HG03520 (cell line): ENCODE measurements around the gene NBPF1.
"Not testable (repeated sequence)": the region's sequence is repeated elsewhere in the genome, so short reads cannot be mapped to it uniquely, and the experiment has no call there.

ENCODE experiments used
- ATAC-seq: cut with Tn5 transposase; IDR thresholded peaks from one replicate; pipeline ENCODE4 v1.9.1; 2021; ENCODE audit warnings: mild to moderate bottlenecking, moderate library complexity; ENCODE audit not compliant: unreplicated experiment

NBPF1 gene

DNA sequence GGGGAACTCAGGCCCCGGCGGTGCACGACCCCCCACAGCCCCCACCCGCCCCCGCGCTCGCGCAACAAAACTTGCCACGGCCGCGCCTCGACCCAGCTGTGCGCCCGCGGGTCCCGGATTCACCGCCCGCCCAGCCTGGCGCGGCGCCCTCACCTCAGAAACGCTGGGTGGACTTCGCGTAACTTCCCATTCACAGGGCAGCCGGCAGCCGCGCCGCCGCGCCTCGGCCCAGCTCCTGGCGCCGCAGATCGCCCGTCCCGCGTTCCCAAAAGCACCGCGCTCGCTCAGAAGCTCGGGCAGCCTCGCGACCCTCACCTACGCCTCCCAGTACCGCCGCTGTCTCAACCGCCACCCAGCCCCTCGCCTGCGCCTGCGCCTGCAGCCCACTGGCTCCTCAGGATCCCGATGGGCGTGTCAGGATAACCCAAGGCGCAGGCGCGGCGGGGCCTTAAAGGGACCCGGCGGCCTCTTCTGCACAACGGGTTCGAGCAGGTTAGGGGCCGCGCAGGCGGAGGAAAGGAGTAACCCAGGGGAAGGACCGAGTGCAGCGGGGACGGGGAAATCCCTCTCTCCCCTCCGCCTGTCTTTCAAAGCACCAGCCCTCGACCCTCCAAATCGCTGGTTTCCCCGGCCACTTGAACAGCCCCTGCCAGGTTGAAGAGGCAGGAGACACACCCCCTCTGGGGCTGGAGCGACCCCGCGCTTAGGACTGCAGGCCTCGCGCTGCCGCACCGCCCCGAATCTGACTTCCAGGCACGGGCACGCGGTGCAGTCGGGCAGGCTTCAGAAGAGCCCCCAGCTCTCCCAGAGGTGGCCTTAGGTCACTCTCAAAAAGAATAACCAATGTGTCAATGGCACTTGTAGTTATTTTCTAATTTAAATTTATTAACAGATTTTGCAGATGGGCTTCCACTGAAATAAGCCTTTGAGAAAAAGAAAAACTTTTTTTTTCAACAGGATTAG is at the start of gene NBPF1:
Gene NBPF1, minus strand, starts transcription at position 380 of the 963 bp plus-strand sequence.
- peak; percentile 74 for ATAC-seq

DNA sequence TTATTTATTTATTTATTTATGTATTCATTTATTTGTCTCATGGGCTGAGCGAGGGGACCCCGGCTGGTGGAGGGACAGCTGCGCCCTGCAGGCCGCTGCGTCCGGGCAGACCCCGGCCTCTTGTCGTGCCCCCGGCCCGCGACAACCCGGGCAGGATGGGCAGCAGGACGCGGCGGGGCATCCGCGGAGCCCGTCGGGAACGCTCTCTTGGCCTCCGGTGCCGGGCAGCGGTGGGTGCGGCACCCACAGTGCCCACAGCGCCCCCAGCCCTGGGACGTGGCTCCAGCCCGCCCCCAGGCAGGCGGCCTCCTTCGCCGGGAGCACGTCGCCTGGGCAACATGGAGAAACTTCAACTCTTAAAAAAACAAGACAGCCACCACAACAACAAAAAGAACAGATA is 44.9 kb upstream of the NBPF1 start:
- ATAC-seq: not testable (repeated sequence)

DNA sequence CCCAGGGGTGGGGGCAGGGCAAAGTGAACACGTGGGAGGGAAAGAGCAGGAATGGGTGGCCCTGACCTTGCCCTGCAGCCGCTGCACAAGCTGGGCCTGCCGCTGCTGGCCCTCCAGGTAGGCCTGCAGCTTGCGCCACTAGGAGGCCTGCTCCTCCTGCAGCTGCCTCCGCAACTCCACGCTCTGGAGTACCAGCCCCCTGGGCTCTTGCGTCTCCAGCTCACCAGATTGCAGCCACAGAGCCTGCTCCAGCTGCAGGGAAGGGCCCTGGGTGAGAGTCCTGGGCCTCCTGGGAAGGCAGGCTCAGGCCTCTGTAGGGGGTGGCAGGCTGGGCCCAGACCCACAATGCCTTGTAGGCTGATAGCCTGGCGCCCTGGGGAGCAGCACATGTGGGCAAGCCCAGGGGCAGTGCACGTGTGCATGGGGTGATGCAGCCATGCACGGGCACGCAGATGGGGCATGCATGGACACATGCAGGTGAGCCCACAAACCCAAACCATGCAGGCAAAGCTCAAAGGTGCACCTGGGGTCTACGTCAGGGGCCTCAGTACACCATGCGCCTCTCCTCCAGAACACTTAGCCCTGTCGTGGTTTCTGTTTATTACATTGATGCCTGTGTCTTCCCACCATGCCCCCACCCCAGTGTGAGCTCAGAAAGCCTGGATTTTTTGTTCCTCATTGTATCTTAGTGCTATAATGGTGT is 43.8 kb upstream of the NBPF1 start:
- ATAC-seq: not testable (repeated sequence)

DNA sequence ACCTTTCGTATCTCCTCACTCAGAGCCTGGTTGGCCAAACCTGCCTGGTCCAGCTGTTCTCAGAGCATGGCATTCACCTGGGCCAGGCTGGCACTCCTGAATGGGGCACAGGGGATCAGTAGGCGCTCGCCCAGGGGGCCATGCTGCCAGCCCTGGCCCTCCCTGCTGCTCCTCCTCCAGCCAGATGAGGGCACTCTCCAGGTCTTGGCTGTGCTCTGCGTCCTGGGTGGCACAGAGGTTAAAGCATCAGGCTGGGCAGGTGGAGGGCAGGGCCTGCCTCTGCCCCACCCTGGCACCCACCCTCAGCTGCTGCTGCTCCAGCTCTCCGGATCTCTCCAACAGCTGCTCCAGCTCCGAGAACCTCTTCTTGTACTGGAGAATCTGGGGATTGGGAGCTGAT is 43.2 kb upstream of the NBPF1 start:
- not testable (repeated sequence) for ATAC-seq

DNA sequence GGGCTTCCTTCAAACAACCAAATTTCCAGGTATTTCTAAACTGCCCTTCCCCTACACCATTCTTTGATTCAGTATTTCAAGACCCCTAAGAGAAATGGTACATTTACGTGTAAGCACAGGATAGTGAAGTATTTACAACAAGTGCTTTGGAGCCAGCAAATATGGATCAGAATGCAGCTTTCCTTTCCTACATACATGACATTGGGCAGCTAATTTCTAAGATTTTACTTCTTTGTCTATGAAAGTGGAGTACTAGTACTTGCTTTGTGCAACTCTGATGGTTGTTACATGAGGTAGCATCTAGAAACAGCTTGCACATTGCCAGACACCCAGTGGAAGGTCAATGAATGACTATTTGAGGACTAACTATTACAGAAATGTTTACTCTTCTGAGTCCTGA is 38.2 kb upstream of the NBPF1 start:
- not testable (repeated sequence) for ATAC-seq

DNA sequence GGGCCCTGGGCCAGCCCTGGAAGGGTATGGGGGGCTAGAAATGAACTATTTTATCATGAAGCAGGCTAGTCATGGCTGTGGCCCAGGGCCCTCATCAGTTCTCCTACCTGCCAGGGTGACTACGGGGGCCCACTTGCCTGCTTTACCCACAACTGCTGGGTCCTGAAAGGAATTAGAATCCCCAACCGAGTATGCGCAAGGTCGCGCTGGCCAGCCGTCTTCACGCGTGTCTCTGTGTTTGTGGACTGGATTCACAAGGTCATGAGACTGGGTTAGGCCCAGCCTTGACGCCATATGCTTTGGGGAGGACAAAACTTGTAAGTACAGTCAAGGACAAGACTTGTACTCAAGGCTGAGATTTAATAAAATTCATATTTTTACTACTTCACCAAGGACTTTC is 36.6 kb upstream of the NBPF1 start:
- not testable (repeated sequence) for ATAC-seq

DNA sequence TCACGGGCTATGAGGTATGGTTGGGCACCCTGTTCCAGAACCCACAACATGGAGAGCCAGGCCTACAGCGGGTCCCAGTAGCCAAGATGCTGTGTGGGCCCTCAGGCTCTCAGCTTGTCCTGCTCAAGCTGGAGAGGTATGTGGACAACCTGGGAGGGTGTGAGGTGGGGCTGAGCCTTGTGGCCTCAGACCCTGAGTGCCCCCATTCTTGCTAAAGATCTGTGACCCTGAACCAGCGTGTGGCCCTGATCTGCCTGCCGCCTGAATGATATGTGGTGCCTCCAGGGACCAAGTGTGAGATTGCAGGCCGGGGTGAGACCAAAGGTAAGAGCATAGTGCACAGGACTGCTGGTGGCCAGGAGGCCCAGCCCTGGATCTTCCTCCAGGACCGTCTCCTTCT is 36.0 kb upstream of the NBPF1 start:
- ATAC-seq: not testable (repeated sequence)

DNA sequence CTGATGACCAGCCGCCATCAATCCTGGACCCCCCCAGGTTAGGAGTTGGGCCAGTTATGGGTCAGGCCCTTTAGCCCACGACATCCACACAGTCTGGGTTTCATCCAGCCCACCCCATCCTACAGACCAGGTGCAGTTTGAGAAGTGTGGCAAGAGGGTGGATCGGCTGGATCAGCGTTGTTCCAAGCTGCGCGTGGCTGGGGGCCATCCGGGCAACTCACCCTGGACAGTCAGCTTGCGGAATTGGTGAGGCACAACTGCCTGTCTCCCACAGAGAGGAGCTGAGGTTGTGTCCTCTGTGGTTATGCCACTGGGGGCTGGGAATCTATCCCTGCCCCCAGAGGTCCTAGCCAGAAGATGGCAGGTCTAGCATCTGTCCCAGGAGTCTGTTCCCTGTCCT is 35.4 kb upstream of the NBPF1 start:
- not testable (repeated sequence) for ATAC-seq

DNA sequence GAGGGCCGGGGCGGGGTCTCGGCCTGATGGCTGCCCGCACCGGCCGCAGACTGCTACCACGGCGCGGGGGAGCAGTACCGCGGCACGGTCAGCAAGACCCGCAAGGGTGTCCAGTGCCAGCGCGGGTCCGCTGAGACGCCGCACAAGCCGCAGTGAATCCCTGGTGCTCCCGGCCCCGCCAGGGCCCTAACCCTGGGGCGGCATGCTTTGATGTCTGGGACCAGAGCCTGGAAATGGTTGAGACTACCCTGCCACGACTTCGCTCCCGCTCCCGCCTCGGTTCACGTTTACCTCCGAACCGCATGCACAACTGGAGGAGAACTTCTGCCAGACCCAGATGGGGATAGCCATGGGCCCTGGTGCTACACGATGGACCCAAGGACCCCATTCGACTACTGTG is 34.9 kb upstream of the NBPF1 start:
- not testable (repeated sequence) for ATAC-seq

DNA sequence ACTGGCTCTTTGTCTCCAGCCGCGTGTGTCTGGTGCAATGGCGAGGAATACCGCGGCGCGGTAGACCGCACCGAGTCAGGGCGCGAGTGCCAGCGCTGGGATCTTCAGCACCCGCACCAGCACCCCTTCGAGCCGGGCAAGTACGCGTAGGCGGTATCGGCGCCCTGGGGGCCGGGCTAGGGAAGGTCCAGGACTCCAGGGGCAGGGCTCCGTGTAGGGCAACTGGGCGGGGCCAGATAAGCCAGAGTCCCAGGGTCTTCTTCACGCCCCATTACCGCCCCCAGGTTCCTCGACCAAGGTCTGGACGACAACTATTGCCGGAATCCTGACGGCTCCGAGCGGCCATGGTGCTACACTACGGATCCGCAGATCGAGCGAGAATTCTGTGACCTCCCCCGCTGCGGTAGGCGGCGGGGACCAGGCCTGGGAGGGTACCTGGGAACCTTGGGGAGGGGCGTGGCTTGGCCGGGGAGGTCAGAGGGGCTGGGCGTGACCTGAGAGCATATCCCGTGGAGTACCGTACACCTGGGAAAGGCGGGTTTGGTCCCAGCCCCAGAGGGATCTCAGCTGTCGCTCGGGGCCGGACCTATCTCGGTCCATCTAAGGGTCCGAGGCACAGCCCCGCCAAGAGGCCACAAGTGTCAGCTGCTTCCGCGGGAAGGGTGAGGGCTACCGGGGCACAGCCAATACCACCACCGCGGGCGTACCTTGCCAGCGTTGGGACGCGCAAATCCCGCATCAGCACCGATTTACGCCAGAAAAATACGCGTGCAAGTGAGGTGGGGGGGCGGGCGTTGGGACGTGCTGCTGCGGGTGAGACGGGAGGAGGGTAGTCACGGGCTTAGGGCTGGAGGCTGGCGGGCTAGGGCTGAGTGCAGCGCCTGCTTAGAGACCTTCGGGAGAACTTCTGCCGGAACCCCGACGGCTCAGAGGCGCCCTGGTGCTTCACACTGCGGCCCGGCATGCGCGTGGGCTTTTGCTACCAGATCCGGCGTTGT is 34.1 kb upstream of the NBPF1 start:
- not testable (repeated sequence) for ATAC-seq

DNA sequence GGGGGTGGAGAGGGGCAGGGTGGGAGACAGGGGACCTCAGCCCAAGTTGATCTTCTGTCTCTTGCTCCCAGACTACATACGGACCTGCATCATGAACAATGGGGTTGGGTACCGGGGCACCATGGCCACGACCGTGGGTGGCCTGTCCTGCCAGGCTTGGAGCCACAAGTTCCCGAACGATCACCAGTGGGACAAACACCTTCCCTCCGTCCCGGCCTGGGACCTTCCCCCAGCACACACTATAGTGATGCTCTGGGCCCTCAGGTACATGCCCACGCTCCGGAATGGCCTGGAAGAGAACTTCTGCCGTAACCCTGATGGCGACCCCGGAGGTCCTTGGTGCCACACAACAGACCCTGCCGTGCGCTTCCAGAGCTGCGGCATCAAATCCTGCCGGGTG is 33.4 kb upstream of the NBPF1 start:
- ATAC-seq: not testable (repeated sequence)

DNA sequence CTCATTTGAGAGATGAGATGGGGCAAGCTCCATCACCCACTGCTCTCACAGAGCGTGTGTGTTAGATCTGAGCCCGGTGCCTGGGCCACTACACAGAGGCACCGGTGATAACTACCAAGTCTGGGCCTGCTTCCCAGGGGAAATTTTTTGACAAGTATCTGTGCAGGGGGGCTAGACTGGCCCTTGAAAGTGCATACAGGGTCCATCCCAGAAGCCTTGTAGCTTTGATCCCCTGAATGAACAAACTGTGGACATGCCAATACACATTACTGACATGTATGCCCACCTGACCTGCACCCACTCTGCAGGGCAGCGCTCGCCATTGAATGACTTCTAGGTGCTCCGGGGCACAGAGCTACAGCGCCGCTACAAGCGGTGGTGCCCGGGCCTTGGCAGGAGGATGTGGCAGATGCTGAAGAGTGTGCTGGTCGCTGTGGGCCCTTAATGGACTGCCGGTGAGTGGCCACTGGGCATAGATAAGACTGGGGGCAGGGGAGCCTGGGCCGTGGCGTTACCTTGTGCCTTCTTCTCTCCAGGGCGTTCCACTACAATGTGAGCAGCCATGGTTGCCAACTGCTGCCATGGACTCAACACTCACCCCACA is 32.8 kb upstream of the NBPF1 start:
- ATAC-seq: not testable (repeated sequence)

DNA sequence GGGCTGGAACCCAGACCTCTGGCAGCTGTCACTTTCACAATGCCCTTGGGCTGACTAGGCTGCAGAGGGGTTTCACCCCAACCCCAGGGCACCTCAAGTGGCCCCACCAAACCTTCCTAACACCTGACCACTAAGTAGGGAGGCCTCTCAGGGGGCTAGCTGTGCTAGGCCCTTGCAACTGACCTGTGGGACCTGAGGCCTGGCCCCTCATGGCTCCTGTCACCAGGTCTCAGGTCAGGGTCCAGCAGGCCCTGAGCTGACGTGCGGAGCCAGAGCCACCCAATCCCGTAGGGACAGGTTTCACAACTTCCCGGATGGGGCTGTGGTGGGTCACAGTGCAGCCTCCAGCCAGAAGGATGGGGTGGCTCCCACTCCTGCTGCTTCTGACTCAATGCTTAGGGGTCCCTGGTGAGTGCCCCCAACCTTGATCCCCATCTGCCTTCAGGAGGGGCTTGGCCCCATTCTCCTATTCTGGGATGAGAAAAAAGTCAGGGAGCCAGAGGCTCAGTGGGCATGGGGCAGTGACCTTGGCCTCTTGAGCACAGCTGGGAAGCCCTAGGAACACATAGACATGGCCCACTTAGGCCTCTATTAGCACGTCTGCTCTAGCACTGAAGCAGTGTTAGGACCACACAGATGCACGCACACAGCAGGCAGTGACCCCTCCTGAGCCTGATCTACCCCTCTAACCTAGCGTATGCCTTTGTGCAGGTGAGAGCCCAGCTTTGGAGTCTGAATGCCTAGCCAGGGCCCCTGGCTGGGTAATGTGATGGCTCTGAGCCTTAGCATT is 32.1 kb upstream of the NBPF1 start:
- ATAC-seq: not testable (repeated sequence)

DNA sequence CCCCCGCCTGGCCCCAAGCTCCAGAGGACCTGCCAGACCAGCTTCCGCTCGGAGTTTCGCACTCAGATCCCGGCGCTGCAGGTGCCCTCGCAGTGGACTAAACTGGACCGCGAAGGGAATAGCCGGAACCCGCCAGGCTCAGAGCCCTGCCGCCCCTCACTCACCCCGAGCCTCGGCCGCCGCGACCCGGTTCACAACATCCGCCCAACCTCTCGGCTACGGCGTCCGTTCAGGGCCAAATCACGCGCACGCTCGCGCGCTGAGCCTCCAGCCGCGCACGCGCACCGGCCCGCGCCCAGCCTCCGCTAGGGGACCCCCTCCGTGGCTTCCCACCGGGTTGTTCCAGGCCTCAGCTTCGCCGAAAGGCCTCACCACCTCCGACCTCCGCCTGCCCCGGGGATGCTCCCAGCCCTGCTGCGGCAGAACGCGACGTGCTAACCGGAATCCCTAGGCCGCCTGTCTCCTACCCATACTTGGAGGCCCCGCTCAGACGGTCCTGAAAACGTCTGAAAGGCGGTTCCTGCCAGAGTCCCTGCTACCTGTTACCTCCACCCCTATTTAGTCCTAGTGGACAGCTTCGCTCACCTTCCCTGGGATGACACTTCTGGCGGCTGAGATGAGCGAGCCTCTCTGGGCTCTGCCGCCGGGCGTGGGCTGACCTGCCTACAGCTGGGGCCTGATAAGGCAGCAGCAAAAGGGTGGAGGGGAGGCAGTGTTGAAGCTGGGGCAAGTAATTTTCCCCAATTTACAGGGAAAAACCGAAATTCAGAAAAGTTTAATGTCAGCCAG is 31.3 kb upstream of the NBPF1 start:
- peak; percentile 76 for ATAC-seq

DNA sequence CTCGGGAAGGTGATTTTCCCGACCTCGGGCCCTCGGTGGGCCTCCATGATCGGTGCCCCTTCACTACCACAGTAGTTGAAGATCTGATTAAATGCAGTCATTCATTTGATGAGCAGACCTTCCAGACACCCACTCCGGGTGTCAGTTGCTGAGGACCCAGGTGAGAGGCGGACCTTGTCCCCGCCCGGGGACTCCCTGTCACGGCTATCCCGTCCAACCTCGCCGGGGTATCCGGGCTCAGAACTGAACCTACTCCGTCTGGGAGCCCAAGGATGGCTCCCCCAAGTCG is 30.8 kb upstream of the NBPF1 start:
- ATAC-seq: no peak

DNA sequence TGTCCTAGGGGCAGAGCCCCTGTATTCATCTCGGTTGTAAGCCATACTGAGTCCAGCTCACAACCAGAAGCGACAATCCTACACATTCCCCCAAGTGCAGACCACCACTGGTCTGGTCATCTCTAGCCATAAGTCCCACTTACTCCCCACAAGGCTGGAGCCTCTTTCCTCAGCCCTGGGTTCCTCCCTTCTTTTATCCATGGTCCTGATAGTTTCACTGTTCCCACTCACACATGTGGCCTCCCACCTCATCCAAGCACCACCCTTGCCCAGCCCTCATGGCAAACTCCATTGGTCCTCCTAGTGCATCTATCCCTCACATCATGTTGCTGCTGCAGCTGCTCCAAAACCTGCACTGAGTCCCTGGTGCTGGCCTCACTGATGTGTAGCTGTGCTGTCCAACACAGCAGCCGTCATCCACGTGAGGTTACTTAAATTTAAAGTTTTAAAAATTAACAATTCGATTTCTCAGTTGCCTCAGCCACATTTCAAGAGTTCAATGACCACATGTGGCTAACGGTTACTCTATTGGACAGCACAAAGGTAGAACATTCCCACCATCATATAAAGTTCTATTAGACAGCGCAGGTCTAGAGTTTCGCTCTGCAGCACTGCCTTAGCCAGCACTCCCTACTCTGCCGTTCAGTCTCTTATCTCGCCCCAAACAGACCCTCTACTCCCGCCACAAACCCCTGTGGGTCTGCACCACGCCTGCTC is 30.3 kb upstream of the NBPF1 start:
- peak; percentile 5 for ATAC-seq

DNA sequence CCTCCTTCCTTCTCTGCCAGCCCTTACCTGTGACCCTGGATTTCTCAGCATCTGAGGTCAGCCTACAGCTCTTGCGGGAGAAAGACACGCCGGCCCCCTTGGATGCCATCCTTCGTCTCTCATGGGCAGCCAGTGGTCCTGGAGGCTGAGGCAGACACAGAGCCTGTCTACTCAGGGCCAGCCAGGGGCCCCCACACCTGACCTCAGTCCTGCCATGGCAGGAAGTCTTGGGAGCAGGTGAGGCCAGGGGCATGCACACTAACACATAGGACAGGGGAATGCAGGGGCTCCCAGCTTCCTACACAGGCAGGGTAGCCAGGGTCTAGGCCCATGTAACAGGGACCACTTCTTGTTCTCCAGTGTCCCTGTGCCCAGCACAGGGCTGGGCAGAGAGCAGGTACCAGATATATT is 29.6 kb upstream of the NBPF1 start:
- not testable (repeated sequence) for ATAC-seq
